Pons (tissue), 1 donor: ENCODE data around the gene POLN.
A peak's percentile ranks its signal among the peaks of the same experiment; 100 is the strongest.

Source experiments
- DNase-seq: peaks from one replicate; pipeline ENCODE4 v3.0.0-alpha.2; 2016; ENCODE audit warnings: low spot score

POLN gene

DNA sequence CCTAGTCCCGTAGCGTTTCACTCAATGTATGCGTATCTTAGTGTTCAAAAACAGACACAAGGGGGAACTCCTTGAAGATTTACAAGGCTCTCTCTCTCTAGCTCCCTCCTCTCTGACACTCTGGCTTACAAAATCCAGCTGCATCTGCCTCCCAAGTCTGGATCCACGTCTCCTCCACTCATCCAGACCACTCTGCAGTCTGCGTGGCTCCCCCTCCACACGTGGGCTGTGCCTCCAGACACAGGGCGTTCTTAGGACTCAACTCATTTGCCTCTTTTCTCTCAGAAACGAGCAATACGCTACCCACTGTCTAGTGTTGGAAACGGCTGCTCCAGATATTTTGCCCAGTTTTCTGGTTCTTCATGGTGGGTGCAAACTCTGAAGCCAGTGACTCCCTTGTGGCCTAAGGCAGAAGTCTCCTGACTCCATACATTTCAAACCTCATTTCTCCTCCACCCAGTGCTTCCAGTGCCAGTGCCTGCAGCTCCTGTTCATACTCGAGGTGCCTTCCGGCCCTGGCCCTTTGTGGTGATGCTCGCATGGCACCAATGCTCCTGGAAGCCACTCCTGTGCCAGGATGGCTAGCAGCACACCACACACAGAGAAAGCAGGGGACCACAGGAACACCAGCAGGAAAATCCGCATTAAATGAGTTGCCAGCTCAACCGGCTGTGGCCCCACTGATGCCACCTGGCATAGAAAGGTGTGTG lies 158.7 kb downstream of the POLN start:
- DNase-seq = no peak

GRCh38 chr4:2082627-2083026 lies 159.3 kb downstream of the POLN start:
- DNase-seq = no peak

- DNase-seq = no peak
These were observed 159.8 kb downstream of the POLN start for GRCh38 chr4:2082118-2082517.

DNA sequence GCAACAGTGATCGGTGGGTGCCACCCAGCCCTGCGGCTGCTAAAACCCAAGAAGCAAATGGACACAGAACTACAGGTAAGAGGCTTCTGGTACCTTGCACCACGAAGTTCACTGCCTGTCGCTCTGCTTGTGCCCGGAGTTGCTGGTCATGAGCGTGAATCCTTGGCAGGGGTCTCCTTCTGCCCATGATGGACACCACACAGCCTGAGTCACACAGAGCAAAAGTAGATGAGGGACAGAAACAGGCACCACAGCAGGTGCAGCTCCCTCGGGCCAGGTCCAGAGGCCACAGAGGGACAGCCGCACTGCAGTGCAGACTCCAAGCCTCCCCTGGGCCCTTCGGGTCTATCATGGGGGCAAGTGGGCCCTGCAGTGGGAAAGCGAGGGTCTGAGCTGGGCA lies 160.4 kb downstream of the POLN start:
- DNase-seq = no peak

DNA sequence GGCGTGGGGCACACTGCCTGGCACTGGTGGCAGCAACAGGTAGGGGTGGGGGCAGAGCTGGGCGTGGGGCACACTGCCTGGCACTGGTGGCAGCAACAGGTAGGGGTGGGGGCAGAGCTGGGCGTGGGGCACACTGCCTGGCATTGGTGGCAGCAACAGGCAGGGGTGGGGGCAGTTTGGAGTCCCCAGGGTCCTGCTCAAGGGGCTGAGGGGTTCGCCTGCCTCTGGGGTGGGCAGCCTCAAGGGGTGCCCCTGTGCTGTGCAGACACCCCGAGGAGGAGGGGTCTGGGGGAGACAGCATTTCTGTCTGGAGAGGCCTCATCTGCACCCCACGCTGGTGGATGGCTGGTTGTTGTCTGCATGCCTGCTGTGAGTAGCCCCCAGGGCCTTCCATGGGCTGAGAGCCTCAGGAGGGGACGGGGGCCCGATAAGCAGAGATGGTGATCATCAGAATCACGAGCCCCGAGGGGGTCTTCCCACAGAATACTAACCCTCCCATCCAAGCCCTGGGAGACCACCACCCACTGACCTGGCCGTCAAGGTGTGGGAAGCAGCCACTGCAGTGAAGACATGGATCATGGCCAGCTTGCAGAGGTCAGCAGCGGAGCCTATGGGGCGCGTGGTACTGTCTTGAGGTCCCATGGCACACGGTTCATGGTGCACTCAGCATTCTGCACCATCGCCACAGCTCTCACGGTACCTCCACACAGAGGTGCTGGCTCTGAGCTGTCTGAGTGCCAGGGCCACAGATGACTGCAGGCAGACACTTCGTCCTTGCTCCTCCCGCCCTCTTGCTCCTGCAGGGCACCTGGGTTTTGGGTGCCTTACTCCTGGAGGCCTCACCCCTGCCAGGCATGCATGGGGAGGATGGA lies 161.3 kb downstream of the POLN start:
- DNase-seq = no peak

DNA sequence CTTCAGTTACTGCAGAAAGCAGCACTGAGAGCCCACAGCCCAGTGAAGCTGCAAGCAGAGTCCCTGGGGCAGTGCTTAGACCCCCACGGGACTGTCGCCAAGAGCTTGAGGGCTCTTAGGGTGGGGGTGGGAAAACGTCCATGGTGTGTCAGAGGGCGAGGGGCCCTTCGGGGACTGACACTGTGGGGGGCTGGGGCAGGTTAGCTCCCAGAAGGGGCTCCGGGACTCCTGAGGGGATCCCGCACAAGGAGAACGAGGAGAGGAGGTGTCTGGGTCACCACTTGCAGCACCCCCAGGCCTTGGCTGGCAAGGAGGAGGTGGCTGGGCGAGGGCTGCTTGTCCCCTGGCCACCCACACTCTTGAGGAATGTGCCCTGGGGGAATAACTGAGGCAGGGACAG lies 162.0 kb downstream of the POLN start:
- DNase-seq = no peak

- no peak for DNase-seq
These were observed 162.9 kb downstream of the POLN start for GRCh38 chr4:2079006-2079405.

GRCh38 chr4:2078584-2078983 lies 163.3 kb downstream of the POLN start:
- DNase-seq = no peak

- no peak for DNase-seq
These were observed 164.1 kb downstream of the POLN start for GRCh38 chr4:2077537-2078460.

DNA sequence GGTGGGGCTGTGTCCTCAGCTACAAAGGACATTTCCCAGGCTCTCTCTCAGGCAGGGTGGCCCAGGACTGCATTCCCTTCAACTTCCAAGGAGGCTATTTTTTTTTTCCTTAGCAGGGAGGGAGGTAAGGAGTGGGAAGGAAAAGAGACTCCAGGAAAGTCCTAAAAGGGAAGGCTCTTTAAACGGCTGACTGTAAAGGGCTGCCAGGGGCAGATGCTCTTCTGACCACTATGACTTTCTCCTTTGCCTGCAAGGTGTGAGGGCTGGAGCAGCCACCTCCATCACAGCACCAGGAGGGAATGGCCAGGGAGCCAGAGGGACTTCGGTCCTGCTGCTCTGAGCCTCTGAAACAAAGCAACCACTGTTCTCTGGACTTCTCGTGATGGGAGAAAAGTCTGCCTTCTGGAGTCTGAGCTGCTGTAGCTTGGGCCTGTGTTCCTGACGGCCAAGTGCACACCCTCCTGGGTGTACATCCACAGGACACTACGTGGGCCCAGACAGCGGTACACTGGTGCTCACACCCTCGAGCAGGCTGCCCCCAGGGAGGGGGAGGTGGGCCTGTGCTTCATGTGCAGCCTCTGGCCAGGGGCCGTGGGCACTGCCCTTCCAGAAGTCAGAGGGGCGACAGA lies 164.9 kb downstream of the POLN start:
- DNase-seq = no peak

GRCh38 chr4:2075987-2076907 lies 165.7 kb downstream of the POLN start:
- no peak for DNase-seq

DNA sequence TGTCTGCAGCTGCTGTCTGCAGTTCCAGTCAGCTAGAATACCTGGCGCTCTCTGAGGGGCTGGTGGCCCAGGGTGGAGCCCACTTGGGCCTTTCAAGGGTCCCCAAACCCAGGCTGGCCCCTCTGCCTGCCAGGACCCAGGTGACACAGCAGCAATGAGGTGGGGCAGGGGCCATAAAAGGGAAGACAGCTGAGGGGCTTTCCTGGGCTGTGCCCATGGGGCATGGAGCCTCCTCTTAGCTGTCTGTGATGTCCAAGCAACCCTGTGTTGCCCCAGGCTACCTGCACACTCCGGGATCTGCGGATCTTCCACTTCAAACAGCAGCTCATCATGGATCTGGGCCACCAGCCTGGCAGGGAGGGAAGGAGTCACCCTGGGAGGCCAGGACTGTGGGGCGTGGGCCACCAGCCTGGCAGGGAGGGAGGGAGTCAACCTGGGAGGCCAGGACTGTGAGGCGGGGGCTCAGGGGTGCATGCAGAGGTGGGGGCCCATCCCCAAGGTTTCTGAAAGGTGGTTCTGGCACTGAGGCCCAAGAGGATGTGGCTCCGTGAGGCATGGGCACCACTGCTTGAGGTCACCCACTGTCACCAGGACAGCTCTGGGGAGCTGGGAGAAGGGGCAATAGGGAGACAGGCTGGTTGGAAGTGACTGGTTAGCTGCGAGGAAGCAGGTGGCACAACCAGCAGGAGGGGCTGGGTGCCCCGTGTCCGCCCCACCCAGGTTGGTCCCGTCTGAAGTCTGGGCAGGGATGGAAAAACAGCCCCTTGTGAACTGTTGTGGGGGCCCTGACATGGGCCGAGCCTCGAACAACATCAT lies 166.5 kb downstream of the POLN start:
- no peak for DNase-seq

- no peak for DNase-seq
These were observed 167.3 kb downstream of the POLN start for GRCh38 chr4:2074588-2074987.

DNA sequence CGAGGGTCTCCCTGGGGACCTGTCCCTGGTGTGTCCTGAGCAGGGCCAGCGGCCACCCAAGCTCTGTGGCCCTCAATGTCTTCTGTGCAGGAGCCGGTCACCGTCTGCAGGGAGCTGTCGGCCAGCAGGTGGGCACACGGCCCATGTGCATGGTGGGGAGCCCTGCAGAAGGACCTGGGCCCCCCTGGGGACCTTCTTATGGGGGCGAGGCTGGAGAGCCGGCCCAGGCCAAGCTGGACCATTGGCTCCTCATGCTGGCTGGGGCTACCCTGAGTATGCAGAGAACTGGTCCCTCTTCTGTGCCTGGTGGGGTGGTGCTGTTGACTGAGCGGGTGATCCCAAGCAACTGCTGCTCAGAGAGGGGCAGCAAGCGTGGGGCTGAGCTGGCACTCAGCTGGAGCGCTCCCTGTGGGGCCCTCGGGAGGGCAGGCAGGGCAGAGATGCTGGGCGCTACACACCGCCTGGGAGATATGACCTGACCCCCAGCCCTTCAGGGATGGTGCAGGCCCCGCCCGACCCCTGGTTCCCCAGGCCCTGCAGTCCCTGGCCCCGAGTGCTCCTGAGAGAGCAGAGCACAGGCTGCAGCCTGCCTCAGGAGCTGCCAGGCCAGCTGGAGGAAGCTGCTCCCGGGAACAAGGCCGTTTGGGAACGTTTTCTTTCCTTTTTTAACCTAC lies 168.0 kb downstream of the POLN start:
- no peak for DNase-seq

- DNase-seq = no peak
These were observed 168.7 kb downstream of the POLN start for GRCh38 chr4:2072971-2073807.

GRCh38 chr4:2071912-2072867 lies 169.7 kb downstream of the POLN start:
- DNase-seq = no peak

GRCh38 chr4:2071252-2071911 lies 170.5 kb downstream of the POLN start:
- peak; percentile 45 for DNase-seq
